ENCODE data around the gene HDAC1.

- TF ChIP-seq CTCF (IDR thresholded peaks at IDR 0.05), result no peak
- TF ChIP-seq POLR2A (IDR thresholded peaks at IDR 0.05), result no peak
Measured at GRCh38 chr1:32299327-32299726, 7.4 kb downstream of the HDAC1 start.

Data from heart left ventricle (tissue), 13 donors.